A673 (cell line): ENCODE measurements around the gene MAT1A. TPM values are rescaled to one million over a fixed set of nuclear protein-coding genes. Genes with fewer than 3 reads are reported as not detected.

Experiments
- BruUV-seq: library from RNA; stranded (reverse); fragments of 400-500 nt; replicated peaks from 2 replicates; lab custom pipeline; 2021; lab: Mats Ljungman, UMichigan
- CTCF ChIA-PET: fragments of 300-600 bp; sonication (Branson Sonifier 250); formaldehyde crosslinking; loops from one replicate; lab custom pipeline; 2022; ENCODE audit warnings: antibody characterized with exemption; lab: Charles Lee
- POLR2A ChIA-PET: fragments of 300-600 bp; sonication (Branson Sonifier 250); formaldehyde crosslinking; loops from one replicate; lab custom pipeline; 2022; ENCODE audit warnings: antibody characterized with exemption; ENCODE audit not compliant: low non-redundant PET; lab: Charles Lee
- DNase-seq: peaks from one replicate; pipeline ENCODE4 v3.0.0-alpha.2; 2015; ENCODE audit warnings: low spot score
- H3K27ac ChIP-seq: fragments of 200-600 bp; sonication (generic); 2 replicates; pipeline ENCODE4 v1.5.1; 2016; ENCODE audit warnings: mixed run types, low read depth, mild to moderate bottlenecking, mixed read lengths, antibody characterized with exemption, low read length; ENCODE audit not compliant: poor library complexity, severe bottlenecking
- H3K27me3 ChIP-seq: fragments of 200-600 bp; sonication (generic); replicated peaks from 2 replicates; pipeline ENCODE4 v1.6.1; 2017; ENCODE audit warnings: mixed run types, low read depth, mild to moderate bottlenecking, mixed read lengths, antibody characterized with exemption, low read length; ENCODE audit not compliant: insufficient read depth, poor library complexity
- H3K36me3 ChIP-seq: fragments of 200-600 bp; sonication (generic); 2 replicates; pipeline ENCODE4 v1.6.1; 2016; ENCODE audit warnings: mixed run types, mild to moderate bottlenecking, mixed read lengths, antibody characterized with exemption, low read length; ENCODE audit not compliant: insufficient read depth, poor library complexity, severe bottlenecking
- H3K4me1 ChIP-seq: fragments of 200-600 bp; sonication (generic); 2 replicates; pipeline ENCODE4 v1.6.1; 2017; ENCODE audit warnings: mixed run types, mild to moderate bottlenecking, mixed read lengths, antibody characterized with exemption, low read length; ENCODE audit not compliant: insufficient read depth, poor library complexity, severe bottlenecking
- H3K4me3 ChIP-seq: fragments of 200-600 bp; sonication (generic); 2 replicates; pipeline ENCODE4 v1.5.1; 2016; ENCODE audit warnings: low read depth, mixed run types, mild to moderate bottlenecking, mixed read lengths, low read length; ENCODE audit not compliant: poor library complexity, severe bottlenecking
- H3K9me3 ChIP-seq: fragments of 200-600 bp; sonication (generic); 2 replicates; pipeline ENCODE4 v1.6.1; 2016; ENCODE audit warnings: mixed run types, low read depth, mild to moderate bottlenecking, mixed read lengths, antibody characterized with exemption, low read length; ENCODE audit not compliant: poor library complexity, severe bottlenecking
- CTCF ChIP-seq: fragments of 300-800, 200-600 bp; sonication (generic); conservative IDR thresholded peaks from 2 replicates; pipeline ENCODE4 v1.5.1; 2017; ENCODE audit warnings: low read depth, mild to moderate bottlenecking, antibody characterized with exemption, low read length, moderate library complexity, mixed read lengths
- EZH2 ChIP-seq: fragments of 200-600 bp; sonication (generic); IDR thresholded peaks from 2 replicates; pipeline ENCODE4 v1.6.1; 2017; ENCODE audit warnings: borderline replicate concordance, low read depth, mild to moderate bottlenecking, mixed read lengths, antibody characterized with exemption, low read length; ENCODE audit not compliant: poor library complexity, severe bottlenecking
- intact Hi-C: fragments of 100-400 bp; cut with micrococcal nuclease; formaldehyde crosslinking; loops from one replicate; pipeline ENCODE4 v1.10.0; 2022; ENCODE audit not compliant: unreplicated experiment
- total RNA-seq: library from RNA; stranded (reverse); gene quantifications from 2 replicates; pipeline ENCODE4 v1.2.3, GENCODE V29; 2021

MAT1A gene
- total RNA-seq, 1 experiment from 2014 or later: not detected

- H3K36me3 ChIP-seq: no peaks in the 10 kb centered on the region
- H3K9me3 ChIP-seq: no peaks in the 10 kb centered on the region
- BruUV-seq: no TSS peak
- intact Hi-C loops: no loop called here
- no peaks in the 10 kb centered on the region for H3K27me3 ChIP-seq
- no peak overlapping the region for H3K27ac ChIP-seq
- H3K4me1 ChIP-seq: no peaks in the 10 kb centered on the region
- no peak for DNase-seq
- POLR2A ChIA-PET: no interaction called here
- no peak for TF ChIP-seq EZH2
- TF ChIP-seq CTCF: no peak
- CTCF ChIA-PET: interaction anchor here (0.6 kb wide), 1 partner anchor 127 kb away, joined by 3 read pairs; no protein-coding TSS in a partner anchor
- no peak overlapping the region for H3K4me3 ChIP-seq
These were observed 20.4 kb downstream of the MAT1A start for GRCh38 chr10:80268938-80269588.

DNA sequence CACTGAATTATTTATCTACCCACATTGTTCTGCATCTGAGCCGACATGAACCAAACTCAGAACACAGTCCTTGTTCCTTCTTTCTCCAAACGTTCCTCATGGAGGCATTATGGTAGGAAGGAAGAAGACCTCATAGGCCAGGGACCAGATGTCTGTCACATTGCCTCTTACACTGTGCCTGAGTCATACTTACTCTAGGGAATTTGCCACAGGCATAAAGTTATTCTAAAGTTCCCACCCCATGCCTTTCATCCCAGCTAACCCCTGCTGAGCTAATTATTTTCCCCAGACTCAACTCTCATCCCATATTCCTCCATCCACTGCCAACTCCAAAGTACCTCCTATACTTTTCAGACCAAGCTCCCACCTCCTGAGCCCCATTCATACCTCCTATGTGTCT lies 21.2 kb downstream of the MAT1A start:
- no peak overlapping the region for H3K4me3 ChIP-seq
- no TSS peak for BruUV-seq
- no peak overlapping the region for H3K27ac ChIP-seq
- no peaks in the 10 kb centered on the region for H3K27me3 ChIP-seq
- POLR2A ChIA-PET: no interaction called here
- CTCF ChIA-PET: no interaction called here
- intact Hi-C loops: no loop called here
- H3K4me1 ChIP-seq: no peaks in the 10 kb centered on the region
- H3K9me3 ChIP-seq: no peaks in the 10 kb centered on the region
- TF ChIP-seq EZH2: no peak
- no peak for TF ChIP-seq CTCF
- no peaks in the 10 kb centered on the region for H3K36me3 ChIP-seq
- peak; percentile 78 for DNase-seq

GRCh38 chr10:80266513-80266863 lies 23.0 kb downstream of the MAT1A start:
- ChIA-PET CTCF (no interaction called here), POLR2A (no interaction called here)
- intact Hi-C loops: no loop called here
- no peak for TF ChIP-seq CTCF
- TF ChIP-seq EZH2: no peak
- no peaks in the 10 kb centered on the region for H3K9me3 ChIP-seq
- no peak for DNase-seq
- no peaks in the 10 kb centered on the region for H3K36me3 ChIP-seq
- H3K27me3 ChIP-seq: no peaks in the 10 kb centered on the region
- no peaks in the 10 kb centered on the region for H3K4me1 ChIP-seq
- no TSS peak for BruUV-seq
- H3K27ac ChIP-seq: no peak overlapping the region
- H3K4me3 ChIP-seq: no peak overlapping the region
